Stimulated activated CD8-positive, alpha-beta memory T cell treated with anti-CD3 and anti-CD28 coated beads, Interleukin-12 subunit alpha, Interleukin-12 subunit beta, amount 100 ng/mL, for 24 hours (primary cell): ENCODE results near the gene EPHA8.

Source experiments
- DNase-seq: peaks from one replicate; pipeline ENCODE4 v3.0.0-alpha.2; 2020; ENCODE audit errors: extremely low read depth

EPHA8 gene

DNA sequence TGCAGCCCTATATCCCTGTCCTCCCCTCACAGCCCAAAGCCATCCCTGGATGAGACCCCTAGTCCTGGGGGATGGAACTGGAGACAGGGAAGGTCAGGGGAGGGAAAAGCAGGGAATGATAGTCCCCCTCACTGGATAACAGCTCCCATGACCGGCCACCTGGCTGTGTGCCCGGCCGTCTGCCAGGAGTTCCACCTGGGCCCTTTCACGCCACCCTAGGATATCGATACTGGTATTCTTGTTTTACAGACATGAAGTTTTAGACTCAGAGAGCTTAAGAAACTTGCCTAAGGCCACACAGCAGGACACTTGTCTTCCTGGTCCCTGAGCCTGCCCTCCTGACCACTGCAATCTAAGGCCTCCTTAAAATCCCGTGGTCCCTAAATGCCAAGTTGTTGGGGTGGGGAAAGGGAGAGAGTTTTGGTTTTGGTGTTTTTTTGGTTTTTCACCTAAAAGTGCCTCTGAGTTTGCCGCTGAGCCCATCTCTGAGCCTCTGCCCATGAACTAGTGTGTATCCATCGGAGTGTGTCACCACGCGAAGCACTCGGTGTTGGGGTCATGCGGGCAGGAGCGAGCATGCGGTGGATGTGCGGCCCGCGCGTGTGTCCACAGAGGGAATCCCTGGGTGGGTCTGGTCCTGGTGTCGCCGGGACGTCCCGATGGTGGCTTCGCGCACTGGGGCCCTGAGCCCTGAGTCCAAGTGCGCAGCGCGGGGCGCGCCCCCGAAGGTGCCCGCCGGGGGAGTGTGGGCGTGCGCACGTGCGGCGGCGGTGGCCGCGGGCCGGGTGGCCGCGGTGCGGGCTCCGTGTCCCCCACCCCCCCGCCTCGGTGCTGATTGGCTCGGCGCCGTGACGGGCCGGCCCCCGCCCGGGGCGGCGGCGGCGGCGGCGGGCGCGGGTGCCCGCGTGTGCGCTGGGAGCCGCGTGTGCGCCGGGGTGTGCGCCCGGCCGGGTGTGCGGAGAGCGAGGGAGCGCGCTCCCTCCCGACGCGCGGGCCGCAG, at the start of gene EPHA8:
EPHA8 (plus strand) TSS at position 906 of the 1,000 bp plus-strand sequence. CDS start 147 bp downstream, outside the sequence.
- no peak for DNase-seq

DNA sequence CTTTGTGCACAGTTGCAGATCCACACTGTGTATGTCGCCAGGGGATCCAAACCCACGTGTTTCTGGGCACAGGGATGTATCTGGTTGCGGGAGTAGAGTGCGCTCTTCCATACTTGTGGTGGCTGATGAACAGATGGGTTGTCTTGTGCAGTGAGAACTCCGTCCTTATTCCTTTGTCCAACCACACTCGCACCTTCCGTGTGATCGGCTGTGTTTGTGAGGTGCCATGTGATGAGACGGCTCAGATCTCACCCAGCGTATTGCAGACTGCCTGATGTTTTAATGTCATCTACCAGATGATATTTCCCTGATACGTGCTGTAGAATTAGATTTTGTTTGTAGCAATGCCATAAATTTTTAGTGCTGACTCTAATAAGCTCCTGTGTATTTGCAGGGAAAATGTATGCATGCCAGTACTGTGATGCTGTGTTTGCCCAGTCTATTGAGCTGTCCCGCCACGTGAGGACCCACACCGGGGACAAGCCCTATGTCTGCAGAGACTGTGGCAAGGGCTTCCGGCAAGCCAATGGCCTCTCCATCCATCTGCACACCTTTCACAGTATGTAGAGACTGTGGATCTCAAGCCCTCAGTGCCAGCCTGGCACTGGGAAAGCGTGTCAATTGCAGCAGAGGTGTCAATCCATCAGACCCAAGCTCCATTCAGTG, 46.2 kb upstream of the EPHA8 start:
- no peak for DNase-seq

DNA sequence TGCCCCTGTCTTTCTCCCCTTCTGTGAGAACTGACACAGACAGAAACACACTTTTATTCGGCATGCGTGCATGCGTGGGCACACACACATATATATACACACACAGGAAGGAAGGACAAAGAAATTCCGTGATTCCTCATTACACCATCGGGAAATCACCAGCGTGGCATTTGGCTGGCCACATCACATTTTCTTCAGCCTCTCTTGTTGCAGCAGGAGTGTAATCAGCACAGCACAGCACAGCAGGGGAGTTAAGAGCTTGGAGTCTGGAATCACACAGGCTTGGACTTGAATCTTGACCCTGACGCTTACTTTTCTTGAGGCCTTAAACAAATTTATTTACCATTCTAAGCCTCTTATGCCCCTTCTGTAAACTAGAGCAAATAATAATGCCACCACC, 45.3 kb upstream of the EPHA8 start:
- no peak for DNase-seq

DNA sequence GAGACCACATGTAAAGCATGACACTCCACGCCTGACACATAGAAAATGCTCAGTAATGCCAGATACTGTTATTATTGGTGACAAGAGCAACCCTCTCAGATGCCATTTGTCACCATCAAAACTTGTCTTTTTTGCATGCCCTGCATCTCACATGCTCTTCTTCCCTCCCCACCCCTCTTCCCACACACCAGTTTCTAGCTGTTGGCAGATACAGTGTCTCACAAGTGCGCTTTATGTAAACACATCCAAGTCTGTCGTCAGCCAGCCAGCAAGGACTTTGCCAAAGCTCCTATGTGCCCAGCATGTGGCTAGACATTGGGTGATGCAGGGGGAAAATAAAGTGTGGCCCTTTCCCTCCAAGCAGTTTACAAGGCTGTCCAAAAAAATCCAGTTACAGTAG, 44.9 kb upstream of the EPHA8 start:
- DNase-seq: no peak

DNA sequence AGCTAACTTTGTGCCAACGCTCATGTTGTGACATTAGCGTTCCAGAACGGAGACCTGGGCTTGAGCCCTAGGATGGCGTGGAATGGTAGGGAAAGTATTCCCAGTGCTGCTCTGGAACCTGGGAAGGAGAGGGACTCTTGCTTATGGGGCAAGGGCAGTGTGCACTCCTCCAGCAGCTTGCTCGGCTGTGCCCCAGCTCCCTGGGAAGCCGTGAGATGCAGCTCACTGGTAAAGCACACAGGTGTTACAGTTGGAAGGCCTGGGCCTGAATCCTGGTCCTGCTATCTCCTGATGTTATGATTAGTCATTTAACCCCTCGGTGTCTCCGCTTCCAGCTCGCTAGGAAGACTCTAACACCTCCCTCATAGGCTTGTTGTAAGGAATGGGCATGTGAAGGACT, 42.4 kb upstream of the EPHA8 start:
- DNase-seq: no peak

DNA sequence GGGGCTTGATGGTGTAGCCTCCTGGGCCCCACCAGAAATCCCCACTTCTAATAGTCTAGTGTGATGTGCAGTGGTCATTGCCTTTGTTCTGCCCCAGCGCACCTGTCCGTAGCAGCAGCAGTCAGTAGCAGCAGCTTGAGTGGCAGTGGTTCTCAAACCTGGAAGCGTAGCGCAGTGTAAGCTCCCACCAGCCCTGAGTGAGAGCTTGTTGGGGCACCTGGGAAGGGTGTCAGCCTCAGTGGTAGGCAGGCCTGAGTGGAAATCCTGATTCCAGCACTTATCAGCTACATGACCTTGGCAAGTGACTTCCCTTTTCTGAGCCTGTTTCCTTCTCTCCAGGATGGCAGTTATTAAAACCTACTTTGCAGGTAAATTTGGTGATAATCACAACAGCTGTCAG, 41.6 kb upstream of the EPHA8 start:
- no peak for DNase-seq

DNA sequence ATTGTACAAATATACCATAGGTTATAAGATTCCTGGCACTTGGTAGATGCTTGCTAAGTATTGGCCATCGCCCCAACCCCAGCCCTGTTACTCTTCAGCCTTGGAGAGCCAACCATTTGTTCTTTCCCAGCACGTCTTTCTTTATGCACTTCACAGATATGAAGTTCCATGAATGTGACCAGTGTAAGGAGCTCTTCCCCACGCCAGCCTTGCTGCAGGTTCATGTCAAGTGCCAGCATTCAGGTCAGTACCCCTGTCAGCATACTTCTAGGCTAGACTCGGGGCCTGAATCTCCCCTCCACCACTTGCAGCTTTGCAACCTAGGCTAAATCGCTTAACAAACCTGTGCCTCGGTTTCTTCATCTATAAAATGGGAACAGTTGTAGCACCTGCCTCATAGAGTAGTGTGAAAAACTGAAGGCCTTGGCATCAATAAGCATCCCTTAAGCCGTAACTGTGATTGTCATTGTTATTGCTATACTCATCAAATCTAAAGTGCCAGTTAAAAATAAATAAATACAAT, 41.0 kb upstream of the EPHA8 start:
- no peak for DNase-seq

DNA sequence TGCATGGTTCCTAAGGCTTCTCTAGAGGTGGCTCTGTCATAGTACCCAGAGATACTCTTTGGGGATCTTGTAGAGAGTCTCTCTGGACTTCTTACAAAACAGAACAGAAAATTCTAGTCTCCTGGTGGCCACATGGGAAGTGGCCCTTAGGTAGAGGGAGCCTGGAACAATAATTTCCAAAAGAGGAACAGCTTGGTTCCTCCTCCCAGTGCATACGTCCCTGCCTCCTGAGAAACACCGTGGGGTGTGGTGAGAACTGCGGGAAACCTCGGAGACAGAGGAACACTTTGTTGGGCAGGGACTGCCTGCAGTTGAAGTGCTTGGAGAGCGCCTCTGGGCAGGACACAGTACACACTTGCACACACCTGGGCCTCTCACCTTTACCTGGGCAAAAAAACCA, 38.8 kb upstream of the EPHA8 start:
- DNase-seq: no peak

DNA sequence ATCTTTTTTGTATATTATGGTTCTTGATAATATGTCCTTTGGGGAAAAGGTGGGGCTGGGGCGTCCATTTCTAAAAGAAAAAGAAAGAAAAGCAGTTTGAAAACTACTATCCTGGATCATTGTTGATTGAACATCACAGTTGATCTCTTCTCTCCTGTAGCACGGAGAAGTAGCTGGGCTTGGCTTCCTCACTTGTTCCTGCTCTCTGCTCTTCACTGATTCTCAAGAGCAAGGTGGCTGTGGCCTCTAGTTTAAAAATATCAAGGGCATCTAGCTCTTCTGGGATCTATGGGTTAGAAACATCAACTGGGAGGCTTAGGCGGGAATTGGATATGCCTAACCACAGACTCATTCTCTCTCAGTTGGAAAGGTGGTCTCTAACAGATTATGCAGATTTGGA, 38.1 kb upstream of the EPHA8 start:
- no peak for DNase-seq

DNA sequence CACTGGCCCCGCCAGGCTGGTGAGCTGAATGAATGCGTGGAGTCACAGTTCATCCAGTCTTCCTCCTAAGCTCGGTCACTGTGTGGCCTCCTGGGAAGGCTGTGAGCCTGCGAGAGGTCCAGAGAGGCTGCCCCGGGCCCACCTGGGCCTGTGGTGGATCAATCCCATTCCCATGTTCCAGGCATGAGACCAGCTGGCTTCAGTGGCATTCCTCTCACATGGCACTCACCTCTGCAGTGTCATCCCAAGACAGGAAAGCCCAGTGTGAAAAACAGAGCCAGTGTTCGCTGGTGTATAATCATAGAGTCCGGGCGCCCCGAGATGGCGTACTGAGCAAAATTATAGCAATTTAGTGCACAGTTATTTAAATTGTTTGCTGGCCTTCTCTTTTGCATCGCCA, 37.6 kb upstream of the EPHA8 start:
- no peak for DNase-seq

DNA sequence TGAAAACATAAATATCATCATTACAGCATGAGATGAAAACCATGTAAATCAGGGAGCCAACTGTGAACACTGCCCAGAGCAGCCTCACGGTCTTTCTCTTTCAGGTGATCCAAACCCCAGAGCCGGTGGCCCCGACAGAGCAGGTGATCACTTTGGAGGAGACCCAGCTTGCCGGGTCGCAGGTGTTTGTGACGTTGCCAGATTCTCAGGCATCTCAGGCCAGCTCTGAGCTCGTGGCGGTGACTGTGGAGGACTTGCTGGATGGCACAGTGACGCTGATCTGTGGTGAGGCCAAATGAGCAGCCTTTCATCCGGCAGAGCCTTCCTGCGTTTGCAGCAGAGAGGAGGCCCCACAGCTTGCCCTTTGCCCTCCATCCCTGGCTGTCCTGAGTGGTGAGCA, 37.2 kb upstream of the EPHA8 start:
- DNase-seq: no peak

DNA sequence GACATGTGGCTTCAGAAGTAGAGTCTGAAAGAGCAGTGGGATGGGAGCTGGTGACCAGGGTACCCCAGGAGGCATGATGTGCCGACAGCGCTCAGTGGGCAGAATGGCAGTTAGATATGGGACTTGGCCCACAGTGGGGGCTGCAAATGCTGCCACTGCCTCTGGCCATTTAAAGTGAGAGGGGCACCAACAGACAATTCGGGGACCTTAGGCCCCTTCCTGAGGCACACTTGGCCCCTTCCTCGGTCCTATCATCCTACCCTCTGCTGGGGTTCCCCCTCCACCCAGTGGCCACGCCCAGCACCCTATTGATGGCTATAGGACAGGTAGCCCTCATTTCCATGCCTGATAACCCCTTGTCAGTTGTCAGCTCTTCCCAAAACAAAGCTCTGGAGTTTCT, 36.6 kb upstream of the EPHA8 start:
- DNase-seq: no peak

DNA sequence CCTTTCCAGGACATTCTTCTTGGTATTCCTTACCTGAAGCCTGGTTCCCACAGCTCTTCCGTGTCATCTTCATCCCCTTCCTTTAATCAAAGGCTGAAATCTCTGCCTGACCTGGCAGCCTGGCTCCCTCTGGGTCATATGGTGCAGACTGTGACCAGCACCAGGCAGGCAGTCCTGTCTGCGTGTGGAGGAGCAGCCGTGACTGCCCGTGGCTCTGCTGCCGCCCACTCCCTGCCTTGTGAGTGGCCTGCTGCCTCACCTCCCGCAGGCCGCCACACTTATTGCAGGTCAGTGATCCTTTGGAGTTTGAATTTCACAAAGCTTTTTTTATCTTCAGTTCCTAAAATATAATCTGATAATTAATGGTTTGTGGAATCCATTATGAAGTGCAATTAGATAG, 36.2 kb upstream of the EPHA8 start:
- no peak for DNase-seq

DNA sequence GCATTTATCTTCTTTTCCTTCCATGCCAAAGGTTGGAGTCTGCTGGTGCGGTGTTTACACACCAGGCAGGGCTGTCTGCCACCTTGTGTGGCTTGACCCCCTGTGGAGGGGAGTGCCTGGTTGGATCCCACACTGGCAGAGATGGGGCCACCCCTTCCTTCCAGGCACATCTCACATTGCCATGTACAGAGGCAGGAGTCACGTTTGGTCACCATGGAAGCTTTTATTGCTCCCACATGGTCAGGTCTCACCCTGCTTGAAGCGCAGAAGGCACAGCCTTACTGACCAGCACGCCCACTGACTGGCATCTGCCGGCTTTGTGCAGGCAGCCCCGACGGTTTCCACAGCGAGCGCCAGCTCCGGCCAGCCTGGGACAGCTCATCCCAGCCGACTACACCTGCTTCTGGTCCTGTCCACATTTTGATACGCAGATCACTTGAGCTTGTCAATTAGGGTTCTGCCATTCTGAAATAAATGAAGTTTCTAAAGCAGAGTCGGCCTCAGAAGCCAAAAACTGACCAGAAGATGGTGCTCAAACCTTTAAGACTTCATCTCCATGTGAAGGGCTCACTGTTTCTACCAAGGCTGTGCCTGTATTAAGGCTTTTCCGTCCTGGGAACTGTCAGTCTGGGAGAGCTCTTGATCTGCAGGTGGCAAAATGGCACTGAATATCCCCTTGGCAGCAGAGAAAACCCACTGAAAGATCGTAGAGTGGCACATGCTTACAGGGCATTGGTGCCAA, 35.6 kb upstream of the EPHA8 start:
- no peak for DNase-seq

DNA sequence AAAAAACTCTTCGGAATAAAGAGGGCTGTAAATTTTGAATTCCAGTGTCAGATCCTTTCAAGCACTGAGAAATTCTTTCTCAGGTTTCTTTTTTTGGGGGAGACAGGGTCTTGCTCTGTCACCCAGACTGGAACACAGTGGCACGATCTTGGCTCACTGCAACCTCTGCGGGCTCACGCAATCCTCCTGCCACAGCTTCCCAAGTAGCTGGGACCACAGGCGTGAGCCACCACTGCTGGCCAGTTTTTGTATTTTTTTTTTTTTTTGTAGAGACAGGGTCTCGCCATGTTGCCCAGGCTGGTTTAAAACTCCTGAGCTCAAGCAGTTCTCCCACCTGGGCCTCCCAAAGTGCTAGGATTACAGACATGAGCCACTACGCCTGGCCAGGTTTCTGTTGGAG, 34.8 kb upstream of the EPHA8 start:
- no peak for DNase-seq

DNA sequence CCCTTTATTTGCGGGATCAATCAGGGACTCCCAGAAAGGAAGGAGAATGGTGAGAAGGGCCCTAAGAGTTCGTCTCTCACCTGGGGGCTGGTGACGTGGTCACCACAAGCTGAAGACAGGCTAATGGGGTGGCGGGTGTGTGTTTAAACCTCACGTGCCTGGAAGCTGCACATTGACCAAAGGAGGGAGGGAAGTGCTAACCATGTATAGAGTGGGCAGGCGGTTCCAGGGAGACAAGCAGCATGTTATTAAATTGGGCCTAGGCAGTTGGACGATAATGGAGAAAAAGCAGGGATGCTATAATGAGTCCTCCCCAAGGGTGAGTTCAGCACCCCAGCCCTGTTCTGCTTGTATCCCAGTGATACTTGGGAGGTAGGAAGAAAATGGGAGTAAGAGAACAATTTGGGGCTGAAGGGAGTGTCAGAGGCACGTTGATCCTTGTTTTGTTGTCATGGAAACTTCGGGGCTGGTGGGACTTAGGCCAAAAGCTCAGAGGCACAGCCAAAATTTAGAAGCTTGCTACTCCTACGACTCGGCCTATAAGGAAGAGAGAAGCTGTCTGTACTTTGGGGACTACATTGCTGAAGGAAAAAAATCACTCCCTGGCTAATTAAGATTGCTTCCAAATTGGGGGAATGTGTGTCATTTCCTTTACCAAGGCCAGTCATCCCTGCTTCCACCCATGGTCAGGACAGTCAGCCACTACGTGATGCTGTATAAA, 33.2 kb upstream of the EPHA8 start:
- DNase-seq: no peak

DNA sequence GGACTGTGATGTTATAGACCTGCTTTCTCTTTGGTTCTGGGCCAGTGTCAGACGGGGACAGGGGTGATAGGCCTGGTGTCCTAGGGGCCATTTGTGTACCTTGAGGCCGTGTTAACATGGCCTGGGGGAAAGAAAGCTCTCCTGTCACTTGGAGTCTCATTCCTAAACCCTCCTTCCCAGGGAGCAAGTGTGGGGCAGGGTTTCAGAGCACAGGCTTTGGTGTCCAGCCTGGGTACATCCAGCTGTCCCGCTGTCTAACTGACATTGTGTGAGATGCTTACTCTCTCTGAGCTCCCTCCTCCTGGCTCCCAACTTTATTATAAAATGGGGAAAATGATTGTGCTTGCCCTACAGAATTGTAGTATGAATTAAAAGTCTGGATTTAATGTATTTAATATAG, 32.6 kb upstream of the EPHA8 start:
- DNase-seq: no peak

DNA sequence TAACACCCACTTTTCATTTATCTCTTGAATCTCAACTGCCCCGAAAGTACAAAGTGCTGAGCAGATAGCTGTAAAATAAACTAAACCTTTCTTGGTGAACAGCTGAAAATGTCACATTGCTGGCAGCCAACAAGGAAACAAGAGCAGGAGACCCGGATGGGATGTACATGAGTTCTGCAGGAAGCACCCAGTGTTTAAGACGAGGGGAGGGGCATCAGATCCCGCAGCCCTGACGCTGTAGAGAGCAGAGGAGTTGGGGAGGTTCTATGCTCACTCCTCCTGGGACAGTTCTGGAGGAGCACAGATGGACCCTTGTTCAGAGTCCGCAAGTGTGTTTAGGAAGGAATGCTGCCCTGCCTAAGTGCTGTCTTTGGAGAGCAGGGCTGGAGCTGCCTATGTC, 32.0 kb upstream of the EPHA8 start:
- no peak for DNase-seq

DNA sequence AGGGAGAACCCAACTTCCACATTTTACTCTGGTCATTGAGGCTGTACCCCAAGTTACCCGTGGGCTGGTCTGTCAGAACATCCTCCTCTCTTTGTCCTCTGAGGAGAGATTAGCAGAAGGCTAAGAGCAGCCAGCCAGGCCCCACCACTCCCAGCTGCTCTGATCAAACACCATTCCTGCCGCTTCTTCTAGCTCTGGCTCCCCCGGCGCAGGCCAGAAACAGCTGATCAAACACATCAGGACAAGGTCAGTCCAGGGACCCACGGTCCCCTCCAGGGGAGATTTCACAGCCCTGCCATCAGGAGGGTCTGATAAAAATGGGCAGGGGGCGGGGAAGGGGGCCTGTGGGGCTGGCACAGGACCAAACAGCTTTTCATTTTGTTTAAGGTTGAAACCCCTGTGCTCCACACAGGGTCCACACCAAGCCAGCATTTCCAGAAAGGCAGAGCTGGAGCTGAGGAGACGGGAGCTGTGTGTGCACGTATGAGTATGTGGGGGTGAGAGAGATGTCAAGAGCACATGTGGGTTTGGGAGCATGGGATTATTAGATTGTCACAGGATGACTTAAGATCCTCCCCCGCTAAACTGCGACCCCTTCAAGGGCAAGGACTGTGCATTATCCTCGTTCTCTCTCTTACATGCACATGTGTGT, 29.9 kb upstream of the EPHA8 start:
- no peak for DNase-seq

DNA sequence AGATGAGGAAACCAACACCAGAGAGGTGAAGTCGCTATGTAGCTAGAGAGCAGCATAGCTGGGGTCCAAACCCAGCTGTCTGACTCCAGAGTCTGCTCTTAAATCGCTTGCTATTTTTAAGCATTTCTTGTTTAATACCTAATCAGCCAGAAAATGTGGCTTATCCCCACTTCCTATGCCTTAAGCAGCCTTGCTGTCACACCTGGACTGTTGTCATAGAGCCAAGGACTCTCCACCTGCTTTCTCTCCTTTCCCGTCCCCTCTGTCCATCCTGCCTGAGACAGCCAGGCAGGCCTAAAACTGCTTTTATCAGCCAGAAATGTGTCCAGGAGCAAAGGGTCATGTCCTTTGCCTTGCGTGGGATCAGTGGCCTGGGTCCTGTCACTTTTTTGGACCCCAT, 28.3 kb upstream of the EPHA8 start:
- DNase-seq: no peak

DNA sequence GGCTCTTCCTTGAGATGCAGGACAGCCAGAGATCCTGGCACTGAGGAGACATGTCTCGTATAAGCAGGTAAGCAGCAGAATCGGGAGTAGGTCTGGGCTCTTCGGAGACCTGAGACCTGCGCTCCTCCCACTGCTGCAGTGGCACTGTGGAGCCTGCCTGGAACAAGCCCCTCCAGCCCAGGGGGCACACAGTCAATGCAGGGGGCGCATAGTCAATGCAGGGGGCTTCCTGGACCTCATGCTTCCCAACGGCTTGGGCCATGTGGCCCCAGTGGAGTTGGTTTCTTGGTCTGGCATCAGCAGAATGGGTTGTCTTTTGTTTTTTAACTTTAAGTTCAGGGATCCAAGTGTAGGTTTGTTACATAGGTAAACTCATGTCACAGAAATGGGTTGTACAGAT, 27.9 kb upstream of the EPHA8 start:
- DNase-seq: no peak
